ENCODE results near the gene MACROD1.

Gene MACROD1

GRCh38 chr11:64150481-64151239, 15.3 kb downstream of the MACROD1 start:
- no peak for DNase-seq

GRCh38 chr11:64150051-64150450, 15.9 kb downstream of the MACROD1 start:
- no peak for DNase-seq

- no peak for DNase-seq
Observed at GRCh38 chr11:64148917-64149617, 16.8 kb downstream of the MACROD1 start.

GRCh38 chr11:64148226-64148916, 17.5 kb downstream of the MACROD1 start:
- DNase-seq, result peak; percentile 43

GRCh38 chr11:64146036-64146955, 19.6 kb downstream of the MACROD1 start:
- DNase-seq, result no peak

- no peak for DNase-seq
Observed at GRCh38 chr11:64144587-64145472, 21.1 kb downstream of the MACROD1 start.

- DNase-seq, result no peak
Observed at GRCh38 chr11:64141081-64141783, 24.7 kb downstream of the MACROD1 start.

GRCh38 chr11:64140082-64140481, 25.8 kb downstream of the MACROD1 start:
- no peak for DNase-seq

GRCh38 chr11:64139049-64139448, 26.9 kb downstream of the MACROD1 start:
- no peak for DNase-seq

GRCh38 chr11:64138398-64138797, 27.5 kb downstream of the MACROD1 start:
- no peak for DNase-seq

GRCh38 chr11:64136765-64137441, 29.0 kb downstream of the MACROD1 start:
- no peak for DNase-seq

- DNase-seq, result no peak
Observed at GRCh38 chr11:64135711-64136110, 30.2 kb downstream of the MACROD1 start.

- DNase-seq, result no peak
Observed at GRCh38 chr11:64134963-64135362, 30.9 kb downstream of the MACROD1 start.

GRCh38 chr11:64132982-64133705, 32.8 kb downstream of the MACROD1 start:
- no peak for DNase-seq

- no peak for DNase-seq
Observed at GRCh38 chr11:64132191-64132771, 33.6 kb downstream of the MACROD1 start.

- no peak for DNase-seq
Observed at GRCh38 chr11:64131683-64132190, 34.2 kb downstream of the MACROD1 start.

GRCh38 chr11:64130618-64131017, 35.3 kb downstream of the MACROD1 start:
- DNase-seq, result no peak

GRCh38 chr11:64129403-64129802, 36.5 kb downstream of the MACROD1 start:
- DNase-seq, result no peak

All from NCI-H1048 (cell line).